ENCODE results near the gene INSYN2B. TPM values are rescaled to one million over a fixed set of nuclear protein-coding genes. Genes with fewer than 3 reads are reported as not detected.

INSYN2B gene
- total and polyA plus RNA-seq, 2 experiments from 2014 or later, result not detected

DNA sequence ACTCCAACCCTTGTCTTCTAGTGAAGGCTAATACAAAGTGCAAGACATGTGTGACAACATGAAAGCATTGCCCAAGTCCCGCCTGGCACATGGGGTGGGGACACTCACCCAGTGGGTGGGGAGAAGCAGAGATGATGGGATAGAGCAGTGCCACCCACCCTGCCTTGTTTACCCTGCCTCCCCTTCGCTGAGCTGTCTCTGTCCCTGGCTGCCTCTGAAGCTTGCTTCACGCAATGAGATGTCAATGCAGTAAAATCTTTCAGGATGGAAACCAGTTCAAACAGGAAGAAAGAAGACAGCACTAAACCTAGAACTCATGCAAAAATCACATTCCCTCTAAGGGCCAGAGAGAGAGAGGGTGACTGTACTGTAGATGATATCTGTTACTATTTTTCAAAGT is 148.0 kb downstream of the INSYN2B start:
- no peaks in the 10 kb centered on the region for H3K36me3 ChIP-seq (ENCODE audit: insufficient read depth)
- H3K79me2 ChIP-seq (replicated peaks; ENCODE audit: insufficient read depth), result no peaks in the 10 kb centered on the region
- TF ChIP-seq STAT1 (IDR thresholded peaks at IDR 0.05; ENCODE audit: unreplicated experiment), result no peak
- TF ChIP-seq, protein P1, sequence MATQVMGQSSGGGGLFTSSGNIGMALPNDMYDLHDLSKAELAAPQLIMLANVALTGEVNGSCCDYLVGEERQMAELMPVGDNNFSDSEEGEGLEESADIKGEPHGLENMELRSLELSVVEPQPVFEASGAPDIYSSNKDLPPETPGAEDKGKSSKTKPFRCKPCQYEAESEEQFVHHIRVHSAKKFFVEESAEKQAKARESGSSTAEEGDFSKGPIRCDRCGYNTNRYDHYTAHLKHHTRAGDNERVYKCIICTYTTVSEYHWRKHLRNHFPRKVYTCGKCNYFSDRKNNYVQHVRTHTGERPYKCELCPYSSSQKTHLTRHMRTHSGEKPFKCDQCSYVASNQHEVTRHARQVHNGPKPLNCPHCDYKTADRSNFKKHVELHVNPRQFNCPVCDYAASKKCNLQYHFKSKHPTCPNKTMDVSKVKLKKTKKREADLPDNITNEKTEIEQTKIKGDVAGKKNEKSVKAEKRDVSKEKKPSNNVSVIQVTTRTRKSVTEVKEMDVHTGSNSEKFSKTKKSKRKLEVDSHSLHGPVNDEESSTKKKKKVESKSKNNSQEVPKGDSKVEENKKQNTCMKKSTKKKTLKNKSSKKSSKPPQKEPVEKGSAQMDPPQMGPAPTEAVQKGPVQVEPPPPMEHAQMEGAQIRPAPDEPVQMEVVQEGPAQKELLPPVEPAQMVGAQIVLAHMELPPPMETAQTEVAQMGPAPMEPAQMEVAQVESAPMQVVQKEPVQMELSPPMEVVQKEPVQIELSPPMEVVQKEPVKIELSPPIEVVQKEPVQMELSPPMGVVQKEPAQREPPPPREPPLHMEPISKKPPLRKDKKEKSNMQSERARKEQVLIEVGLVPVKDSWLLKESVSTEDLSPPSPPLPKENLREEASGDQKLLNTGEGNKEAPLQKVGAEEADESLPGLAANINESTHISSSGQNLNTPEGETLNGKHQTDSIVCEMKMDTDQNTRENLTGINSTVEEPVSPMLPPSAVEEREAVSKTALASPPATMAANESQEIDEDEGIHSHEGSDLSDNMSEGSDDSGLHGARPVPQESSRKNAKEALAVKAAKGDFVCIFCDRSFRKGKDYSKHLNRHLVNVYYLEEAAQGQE (IDR thresholded peaks at IDR 0.05; ENCODE audit: unreplicated experiment), result no peak
- TF ChIP-seq NANOG (IDR thresholded peaks at IDR 0.05; ENCODE audit: borderline replicate concordance), result no peak
- TF ChIP-seq, protein P2, sequence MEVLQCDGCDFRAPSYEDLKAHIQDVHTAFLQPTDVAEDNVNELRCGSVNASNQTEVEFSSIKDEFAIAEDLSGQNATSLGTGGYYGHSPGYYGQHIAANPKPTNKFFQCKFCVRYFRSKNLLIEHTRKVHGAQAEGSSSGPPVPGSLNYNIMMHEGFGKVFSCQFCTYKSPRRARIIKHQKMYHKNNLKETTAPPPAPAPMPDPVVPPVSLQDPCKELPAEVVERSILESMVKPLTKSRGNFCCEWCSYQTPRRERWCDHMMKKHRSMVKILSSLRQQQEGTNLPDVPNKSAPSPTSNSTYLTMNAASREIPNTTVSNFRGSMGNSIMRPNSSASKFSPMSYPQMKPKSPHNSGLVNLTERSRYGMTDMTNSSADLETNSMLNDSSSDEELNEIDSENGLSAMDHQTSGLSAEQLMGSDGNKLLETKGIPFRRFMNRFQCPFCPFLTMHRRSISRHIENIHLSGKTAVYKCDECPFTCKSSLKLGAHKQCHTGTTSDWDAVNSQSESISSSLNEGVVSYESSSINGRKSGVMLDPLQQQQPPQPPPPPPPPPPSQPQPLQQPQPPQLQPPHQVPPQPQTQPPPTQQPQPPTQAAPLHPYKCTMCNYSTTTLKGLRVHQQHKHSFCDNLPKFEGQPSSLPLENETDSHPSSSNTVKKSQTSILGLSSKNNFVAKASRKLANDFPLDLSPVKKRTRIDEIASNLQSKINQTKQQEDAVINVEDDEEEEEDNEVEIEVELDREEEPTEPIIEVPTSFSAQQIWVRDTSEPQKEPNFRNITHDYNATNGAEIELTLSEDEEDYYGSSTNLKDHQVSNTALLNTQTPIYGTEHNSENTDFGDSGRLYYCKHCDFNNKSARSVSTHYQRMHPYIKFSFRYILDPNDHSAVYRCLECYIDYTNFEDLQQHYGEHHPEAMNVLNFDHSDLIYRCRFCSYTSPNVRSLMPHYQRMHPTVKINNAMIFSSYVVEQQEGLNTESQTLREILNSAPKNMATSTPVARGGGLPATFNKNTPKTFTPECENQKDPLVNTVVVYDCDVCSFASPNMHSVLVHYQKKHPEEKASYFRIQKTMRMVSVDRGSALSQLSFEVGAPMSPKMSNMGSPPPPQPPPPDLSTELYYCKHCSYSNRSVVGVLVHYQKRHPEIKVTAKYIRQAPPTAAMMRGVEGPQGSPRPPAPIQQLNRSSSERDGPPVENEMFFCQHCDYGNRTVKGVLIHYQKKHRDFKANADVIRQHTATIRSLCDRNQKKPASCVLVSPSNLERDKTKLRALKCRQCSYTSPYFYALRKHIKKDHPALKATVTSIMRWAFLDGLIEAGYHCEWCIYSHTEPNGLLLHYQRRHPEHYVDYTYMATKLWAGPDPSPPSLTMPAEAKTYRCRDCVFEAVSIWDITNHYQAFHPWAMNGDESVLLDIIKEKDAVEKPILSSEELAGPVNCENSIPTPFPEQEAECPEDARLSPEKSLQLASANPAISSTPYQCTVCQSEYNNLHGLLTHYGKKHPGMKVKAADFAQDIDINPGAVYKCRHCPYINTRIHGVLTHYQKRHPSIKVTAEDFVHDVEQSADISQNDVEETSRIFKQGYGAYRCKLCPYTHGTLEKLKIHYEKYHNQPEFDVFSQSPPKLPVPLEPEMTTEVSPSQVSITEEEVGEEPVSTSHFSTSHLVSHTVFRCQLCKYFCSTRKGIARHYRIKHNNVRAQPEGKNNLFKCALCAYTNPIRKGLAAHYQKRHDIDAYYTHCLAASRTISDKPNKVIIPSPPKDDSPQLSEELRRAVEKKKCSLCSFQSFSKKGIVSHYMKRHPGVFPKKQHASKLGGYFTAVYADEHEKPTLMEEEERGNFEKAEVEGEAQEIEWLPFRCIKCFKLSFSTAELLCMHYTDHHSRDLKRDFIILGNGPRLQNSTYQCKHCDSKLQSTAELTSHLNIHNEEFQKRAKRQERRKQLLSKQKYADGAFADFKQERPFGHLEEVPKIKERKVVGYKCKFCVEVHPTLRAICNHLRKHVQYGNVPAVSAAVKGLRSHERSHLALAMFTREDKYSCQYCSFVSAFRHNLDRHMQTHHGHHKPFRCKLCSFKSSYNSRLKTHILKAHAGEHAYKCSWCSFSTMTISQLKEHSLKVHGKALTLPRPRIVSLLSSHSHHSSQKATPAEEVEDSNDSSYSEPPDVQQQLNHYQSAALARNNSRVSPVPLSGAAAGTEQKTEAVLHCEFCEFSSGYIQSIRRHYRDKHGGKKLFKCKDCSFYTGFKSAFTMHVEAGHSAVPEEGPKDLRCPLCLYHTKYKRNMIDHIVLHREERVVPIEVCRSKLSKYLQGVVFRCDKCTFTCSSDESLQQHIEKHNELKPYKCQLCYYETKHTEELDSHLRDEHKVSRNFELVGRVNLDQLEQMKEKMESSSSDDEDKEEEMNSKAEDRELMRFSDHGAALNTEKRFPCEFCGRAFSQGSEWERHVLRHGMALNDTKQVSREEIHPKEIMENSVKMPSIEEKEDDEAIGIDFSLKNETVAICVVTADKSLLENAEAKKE (CRISPR knock-in tag; IDR thresholded peaks at IDR 0.05), result no peak
- no peak for TF ChIP-seq JUNB (IDR thresholded peaks at IDR 0.05; ENCODE audit: unreplicated experiment)
- TF ChIP-seq, protein P3, sequence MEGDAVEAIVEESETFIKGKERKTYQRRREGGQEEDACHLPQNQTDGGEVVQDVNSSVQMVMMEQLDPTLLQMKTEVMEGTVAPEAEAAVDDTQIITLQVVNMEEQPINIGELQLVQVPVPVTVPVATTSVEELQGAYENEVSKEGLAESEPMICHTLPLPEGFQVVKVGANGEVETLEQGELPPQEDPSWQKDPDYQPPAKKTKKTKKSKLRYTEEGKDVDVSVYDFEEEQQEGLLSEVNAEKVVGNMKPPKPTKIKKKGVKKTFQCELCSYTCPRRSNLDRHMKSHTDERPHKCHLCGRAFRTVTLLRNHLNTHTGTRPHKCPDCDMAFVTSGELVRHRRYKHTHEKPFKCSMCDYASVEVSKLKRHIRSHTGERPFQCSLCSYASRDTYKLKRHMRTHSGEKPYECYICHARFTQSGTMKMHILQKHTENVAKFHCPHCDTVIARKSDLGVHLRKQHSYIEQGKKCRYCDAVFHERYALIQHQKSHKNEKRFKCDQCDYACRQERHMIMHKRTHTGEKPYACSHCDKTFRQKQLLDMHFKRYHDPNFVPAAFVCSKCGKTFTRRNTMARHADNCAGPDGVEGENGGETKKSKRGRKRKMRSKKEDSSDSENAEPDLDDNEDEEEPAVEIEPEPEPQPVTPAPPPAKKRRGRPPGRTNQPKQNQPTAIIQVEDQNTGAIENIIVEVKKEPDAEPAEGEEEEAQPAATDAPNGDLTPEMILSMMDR (conservative IDR thresholded peaks at IDR 0.05; ENCODE audit: low read depth in 2 of 2), result no peak
- TF ChIP-seq ZNF331 (CRISPR knock-in tag; IDR thresholded peaks at IDR 0.05; ENCODE audit: low read depth), result no peak
- no peak for TF ChIP-seq ZNF114 (CRISPR knock-in tag; IDR thresholded peaks at IDR 0.05)
- no peak overlapping the region for H3K4me3 Mint-ChIP-seq
- H3K27ac Mint-ChIP-seq, result no peak overlapping the region
- H3K9me3 Mint-ChIP-seq, result no peaks in the 10 kb centered on the region
- no peak overlapping the region for H2AFZ ChIP-seq
- H3K4me1 Mint-ChIP-seq, result peaks cover 2% of the 10 kb centered on the region; the same call in 2 of the 3 replicates
- H3F3A ChIP-seq (replicated peaks; ENCODE audit: low read depth), result no peaks in the 10 kb centered on the region
- H4K20me1 ChIP-seq (replicated peaks; ENCODE audit: insufficient read depth), result no peaks in the 10 kb centered on the region
- DNase-seq (ENCODE audit: low spot score) (no peak), ATAC-seq (no peak)
- no peaks in the 10 kb centered on the region for H3K27me3 ChIP-seq (ENCODE audit: insufficient read depth)
- no peak overlapping the region for H3K4me3 ChIP-seq
- no peak overlapping the region for H3K4me2 ChIP-seq
- no peaks in the 10 kb centered on the region for H3K9me2 ChIP-seq (ENCODE audit: insufficient read depth)
- peaks cover 2% of the 10 kb centered on the region for H3K27me3 Mint-ChIP-seq (ENCODE audit: insufficient read depth, low read depth, poor library complexity)
- H3K36me3 Mint-ChIP-seq (ENCODE audit: low read depth), result no peaks in the 10 kb centered on the region
- no peak overlapping the region for H3K27ac ChIP-seq (ENCODE audit: low read depth)
- H3K4me1 ChIP-seq (ENCODE audit: insufficient read depth), result no peaks in the 10 kb centered on the region
